Measurements from ENCODE around the gene NPY4R. TPM values are rescaled to one million over a fixed set of nuclear protein-coding genes. Genes with fewer than 3 reads are reported as not detected.
"Not testable (repeated sequence)": the region's sequence is repeated elsewhere in the genome, so short reads cannot be mapped to it uniquely, and the experiment has no call there.

Gene NPY4R
- total RNA-seq, 1 experiment from 2014 or later, result not detected

- DNase-seq (ENCODE audit: extremely low read depth, low read depth), result not testable (repeated sequence)
These were observed 8.7 kb downstream of the NPY4R start for GRCh38 chr10:46457071-46457470.

- not testable (repeated sequence) for DNase-seq (ENCODE audit: extremely low read depth, low read depth)
These were observed 9.8 kb downstream of the NPY4R start for GRCh38 chr10:46455992-46456391.

GRCh38 chr10:46451365-46451764, 14.4 kb downstream of the NPY4R start:
- DNase-seq (ENCODE audit: extremely low read depth, low read depth), result not testable (repeated sequence)

GRCh38 chr10:46450829-46451228, 14.9 kb downstream of the NPY4R start:
- not testable (repeated sequence) for DNase-seq (ENCODE audit: extremely low read depth, low read depth)

- DNase-seq (ENCODE audit: extremely low read depth, low read depth), result not testable (repeated sequence)
These were observed 18.3 kb downstream of the NPY4R start for GRCh38 chr10:46447439-46447838.

GRCh38 chr10:46445389-46446122, 20.2 kb downstream of the NPY4R start:
- not testable (repeated sequence) for DNase-seq (ENCODE audit: extremely low read depth, low read depth)

GRCh38 chr10:46443422-46443821, 22.3 kb downstream of the NPY4R start:
- DNase-seq (ENCODE audit: extremely low read depth, low read depth), result not testable (repeated sequence)

GRCh38 chr10:46442706-46443275, 23.0 kb downstream of the NPY4R start:
- DNase-seq (ENCODE audit: extremely low read depth, low read depth), result not testable (repeated sequence)

- not testable (repeated sequence) for DNase-seq (ENCODE audit: extremely low read depth, low read depth)
These were observed 23.9 kb downstream of the NPY4R start for GRCh38 chr10:46441837-46442278.

GRCh38 chr10:46440942-46441341, 24.8 kb downstream of the NPY4R start:
- DNase-seq (ENCODE audit: extremely low read depth, low read depth), result not testable (repeated sequence)

- DNase-seq (ENCODE audit: extremely low read depth, low read depth), result not testable (repeated sequence)
These were observed 42.2 kb downstream of the NPY4R start for GRCh38 chr10:46423550-46423949.

GRCh38 chr10:46419570-46420379, 46.0 kb downstream of the NPY4R start:
- DNase-seq (ENCODE audit: extremely low read depth, low read depth), result not testable (repeated sequence)

- DNase-seq (ENCODE audit: extremely low read depth, low read depth), result not testable (repeated sequence)
These were observed 47.5 kb downstream of the NPY4R start for GRCh38 chr10:46418283-46418682.

GRCh38 chr10:46415291-46415690, 50.5 kb downstream of the NPY4R start:
- DNase-seq (ENCODE audit: extremely low read depth, low read depth), result not testable (repeated sequence)

GRCh38 chr10:46412665-46413064, 53.1 kb downstream of the NPY4R start:
- DNase-seq (ENCODE audit: extremely low read depth, low read depth), result not testable (repeated sequence)

- DNase-seq (ENCODE audit: extremely low read depth, low read depth), result not testable (repeated sequence)
These were observed 54.6 kb downstream of the NPY4R start for GRCh38 chr10:46411123-46411522.

Other genes starting within 250 kb of the NPY4R start
- not detected in 2 replicates for gene ANTXRL, start 179.0 kb downstream of the NPY4R start, total RNA-seq (2014; rRNA removed; shearing (Covaris generic))
- not detected in 2 replicates for gene ANXA8L1, start 90.2 kb downstream of the NPY4R start, total RNA-seq (2014; rRNA removed; shearing (Covaris generic))
- not detected in 2 replicates for gene GPRIN2, start 90.7 kb upstream of the NPY4R start, total RNA-seq (2014; rRNA removed; shearing (Covaris generic))
- gene SYT15, start 113.2 kb upstream of the NPY4R start, total RNA-seq (2014; rRNA removed; shearing (Covaris generic)), result 0.10 and 0.17 TPM in 2 replicates